ENCODE data around the gene STAP2.

Gene STAP2

GRCh38 chr19:4358709-4359626 is 20.3 kb upstream of the STAP2 start:
- H3K4me3 ChIP-seq (ENCODE audit: control insufficient read depth, low read depth, low read length), result no peak overlapping the region
- DNase-seq (ENCODE audit: low read depth), result no peak
- TF ChIP-seq, protein P1, sequence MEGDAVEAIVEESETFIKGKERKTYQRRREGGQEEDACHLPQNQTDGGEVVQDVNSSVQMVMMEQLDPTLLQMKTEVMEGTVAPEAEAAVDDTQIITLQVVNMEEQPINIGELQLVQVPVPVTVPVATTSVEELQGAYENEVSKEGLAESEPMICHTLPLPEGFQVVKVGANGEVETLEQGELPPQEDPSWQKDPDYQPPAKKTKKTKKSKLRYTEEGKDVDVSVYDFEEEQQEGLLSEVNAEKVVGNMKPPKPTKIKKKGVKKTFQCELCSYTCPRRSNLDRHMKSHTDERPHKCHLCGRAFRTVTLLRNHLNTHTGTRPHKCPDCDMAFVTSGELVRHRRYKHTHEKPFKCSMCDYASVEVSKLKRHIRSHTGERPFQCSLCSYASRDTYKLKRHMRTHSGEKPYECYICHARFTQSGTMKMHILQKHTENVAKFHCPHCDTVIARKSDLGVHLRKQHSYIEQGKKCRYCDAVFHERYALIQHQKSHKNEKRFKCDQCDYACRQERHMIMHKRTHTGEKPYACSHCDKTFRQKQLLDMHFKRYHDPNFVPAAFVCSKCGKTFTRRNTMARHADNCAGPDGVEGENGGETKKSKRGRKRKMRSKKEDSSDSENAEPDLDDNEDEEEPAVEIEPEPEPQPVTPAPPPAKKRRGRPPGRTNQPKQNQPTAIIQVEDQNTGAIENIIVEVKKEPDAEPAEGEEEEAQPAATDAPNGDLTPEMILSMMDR (conservative IDR thresholded peaks at IDR 0.05; ENCODE audit: control insufficient read depth, insufficient read depth, low read depth, low read length), result no peak

DNA sequence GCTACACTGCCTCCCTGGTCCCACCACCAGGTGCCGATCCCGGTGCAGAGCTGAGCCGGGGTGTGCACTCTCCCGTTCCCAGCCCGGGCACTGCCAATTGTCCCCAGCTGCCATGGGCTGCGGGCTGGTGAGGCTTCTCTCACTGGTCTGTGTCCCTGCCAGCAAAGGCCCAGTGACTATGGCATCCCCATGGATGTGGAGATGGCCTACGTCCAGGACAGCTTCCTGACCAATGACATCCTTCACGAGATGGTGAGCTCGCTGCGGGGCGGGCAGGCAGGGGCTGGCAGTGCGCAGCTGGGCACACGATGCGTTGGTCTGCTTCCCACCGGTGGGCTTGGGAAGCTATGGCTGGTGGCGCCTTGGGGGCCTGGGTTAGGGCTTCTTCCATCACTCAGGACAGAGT is 19.3 kb upstream of the STAP2 start:
- TF ChIP-seq, protein P1 (conservative IDR thresholded peaks at IDR 0.05; ENCODE audit: control insufficient read depth, insufficient read depth, low read depth, low read length), result no peak
- H3K4me3 ChIP-seq (ENCODE audit: control insufficient read depth, low read depth, low read length), result no peak overlapping the region
- DNase-seq (ENCODE audit: low read depth), result no peak

GRCh38 chr19:4357095-4357797 is 18.6 kb upstream of the STAP2 start:
- TF ChIP-seq, protein P1 (conservative IDR thresholded peaks at IDR 0.05; ENCODE audit: control insufficient read depth, insufficient read depth, low read depth, low read length), result no peak

GRCh38 chr19:4354897-4355296 is 16.3 kb upstream of the STAP2 start:
- DNase-seq (ENCODE audit: low read depth), result no peak
- TF ChIP-seq, protein P1 (conservative IDR thresholded peaks at IDR 0.05; ENCODE audit: control insufficient read depth, insufficient read depth, low read depth, low read length), result no peak
- H3K4me3 ChIP-seq (ENCODE audit: control insufficient read depth, low read depth, low read length), result no peak overlapping the region

More at GRCh38 chr19:4357095-4357797, 18.6 kb upstream of the STAP2 start:
- no peak overlapping the region for H3K4me3 ChIP-seq (ENCODE audit: control insufficient read depth, low read depth, low read length)
- DNase-seq (ENCODE audit: low read depth), result no peak

DNA sequence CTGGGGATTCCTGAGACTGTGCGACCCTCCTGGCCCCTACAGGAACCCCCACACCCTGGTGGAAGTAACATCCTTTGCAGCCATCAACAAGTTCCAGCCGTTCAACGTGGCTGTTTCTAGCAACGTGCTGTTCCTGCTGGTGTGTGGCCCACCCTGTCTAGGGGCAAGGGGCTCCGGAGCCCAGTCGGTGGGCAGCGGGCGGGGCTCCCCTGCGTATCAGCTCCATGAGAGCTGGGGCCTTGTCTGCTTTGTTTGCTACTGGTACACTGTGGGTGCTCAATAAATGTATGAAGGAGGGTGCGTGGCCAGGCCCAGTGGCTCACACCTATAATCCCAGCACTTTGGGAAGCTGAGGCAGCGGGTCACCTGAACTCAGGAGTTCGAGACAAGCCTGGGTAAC is 15.7 kb upstream of the STAP2 start:
- TF ChIP-seq, protein P1 (conservative IDR thresholded peaks at IDR 0.05; ENCODE audit: control insufficient read depth, insufficient read depth, low read depth, low read length), result no peak
- no peak overlapping the region for H3K4me3 ChIP-seq (ENCODE audit: control insufficient read depth, low read depth, low read length)
- DNase-seq (ENCODE audit: low read depth), result no peak

GRCh38 chr19:4352701-4353121 is 14.1 kb upstream of the STAP2 start:
- peak; percentile 78 for DNase-seq (ENCODE audit: low read depth)
- H3K4me3 ChIP-seq (ENCODE audit: control insufficient read depth, low read depth, low read length), result no peak overlapping the region
- TF ChIP-seq, protein P1 (conservative IDR thresholded peaks at IDR 0.05; ENCODE audit: control insufficient read depth, insufficient read depth, low read depth, low read length), result peak; percentile 88
